ENCODE results near the gene SMG6.

GRCh38 chr17:2192367-2193057, 111.1 kb downstream of the SMG6 start:
- TF ChIP-seq CTCF (IDR thresholded peaks at IDR 0.05) (no peak), POLR2A (IDR thresholded peaks at IDR 0.05) (no peak), POLR2AphosphoS5 (IDR thresholded peaks at IDR 0.05) (no peak)
